ENCODE data around the gene HDAC11. TPM values are rescaled to one million over a fixed set of nuclear protein-coding genes. Genes with fewer than 3 reads are reported as not detected.
A peak's percentile ranks its signal among the peaks of the same experiment; 100 is the strongest.

Gene HDAC11
- total and polyA plus RNA-seq, 9 of the 15 experiments (the other 6 are each of a cell fraction or from before 2014, with no cell fraction given): 0.60 to 6.0 (median 4.5) TPM

GRCh38 chr3:13501056-13501455 is 20.9 kb downstream of the HDAC11 start:
- no peak for TF ChIP-seq POLR3A (IDR thresholded peaks at IDR 0.05; ENCODE audit: borderline replicate concordance, extremely low read depth, insufficient read depth, insufficient read length)
- TF ChIP-seq DEAF1 (CRISPR knock-in tag; IDR thresholded peaks at IDR 0.05): no peak
- H3K4me2 ChIP-seq (ENCODE audit: insufficient read depth, low read length): no peak overlapping the region
- DNase-seq (ENCODE audit: extremely low read depth in 1 of 4, low spot score in 3 of 4) (no peak), FAIRE-seq (no peak), ATAC-seq (no peak)
- H3K9me1 ChIP-seq (ENCODE audit: control insufficient read depth, insufficient read depth, low read length): no peaks in the 10 kb centered on the region
- H4K20me1 ChIP-seq (replicated peaks; ENCODE audit: control insufficient read depth, insufficient read depth, low read length): peaks cover 10% of the 10 kb centered on the region
- intact Hi-C loops (cut with micrococcal nuclease) (no loop called here), in situ Hi-C loops (cut with MboI) (no loop called here)
- CTCF ChIA-PET (ENCODE audit: low intra/inter-chr PET ratio): interaction anchor here (2.8 to 3.0 kb wide), 2 partner anchors 147 to 149 kb away, joined by 13 to 16 read pairs; no protein-coding TSS in a partner anchor
- no peak overlapping the region for H3K27ac ChIP-seq (ENCODE audit: extremely low read depth, low read depth, low read length)
- BruUV-seq (replicated peaks): no TSS peak
- 17% methylated on average over 4 of the region's 4 CpGs for WGBS (ENCODE audit: insufficient coverage, low coverage, missing lambda C conversion rate)
- no peak overlapping the region for H2AFZ ChIP-seq (ENCODE audit: low read depth, low read length)
- peaks cover 0 to 7% of the 10 kb centered on the region in 2 experiments; a peak in 2 of 5 replicates for H3K27me3 ChIP-seq (ENCODE audit: control insufficient read depth in 2 of 2, insufficient read depth in 2 of 2, low read length in 2 of 2)
- no peaks in the 10 kb centered on the region for H3K9me3 ChIP-seq (replicated peaks; ENCODE audit: control insufficient read depth, insufficient read depth, low read depth, low read length)
- no peak overlapping the region for H3K9ac ChIP-seq (ENCODE audit: insufficient read depth in 1 of 2, low read depth in 2 of 2, low read length in 2 of 2)
- no peak overlapping the region for H3K4me3 ChIP-seq
- POLR2A ChIA-PET: no interaction called here
- no peaks in the 10 kb centered on the region for H3K79me2 ChIP-seq (ENCODE audit: control insufficient read depth, insufficient read depth, low read length)
- no peaks in the 10 kb centered on the region for H3K36me3 ChIP-seq (ENCODE audit: control insufficient read depth, insufficient read depth, low read length)
- peaks cover 0 to 15% of the 10 kb centered on the region in 2 experiments; a peak in 2 of 5 replicates for H3K4me1 ChIP-seq (replicated peaks in 1 of 2; ENCODE audit: control insufficient read depth in 2 of 2, insufficient read depth in 2 of 2, low read length in 2 of 2)

GRCh38 chr3:13501521-13501920 is 21.4 kb downstream of the HDAC11 start:
- Histone ChIP-seq H3K9me3 (replicated peaks; ENCODE audit: control insufficient read depth, insufficient read depth, low read depth, low read length) (no peaks in the 10 kb centered on the region), H3K9ac (ENCODE audit: insufficient read depth in 1 of 2, low read depth in 2 of 2, low read length in 2 of 2) (no peak overlapping the region), H3K27me3 (ENCODE audit: control insufficient read depth in 2 of 2, insufficient read depth in 2 of 2, low read length in 2 of 2) (peaks cover 0 to 7% of the 10 kb centered on the region in 2 experiments; a peak in 2 of 5 replicates), H3K4me2 (ENCODE audit: insufficient read depth, low read length) (no peak overlapping the region), H3K27ac (ENCODE audit: extremely low read depth, low read depth, low read length) (no peak overlapping the region), H4K20me1 (replicated peaks; ENCODE audit: control insufficient read depth, insufficient read depth, low read length) (peaks cover 5% of the 10 kb centered on the region), H3K79me2 (ENCODE audit: control insufficient read depth, insufficient read depth, low read length) (no peaks in the 10 kb centered on the region), H3K4me3 (no peak overlapping the region), H3K36me3 (ENCODE audit: control insufficient read depth, insufficient read depth, low read length) (no peaks in the 10 kb centered on the region), H3K9me1 (ENCODE audit: control insufficient read depth, insufficient read depth, low read length) (no peaks in the 10 kb centered on the region), H3K4me1 (replicated peaks in 1 of 2; ENCODE audit: control insufficient read depth in 2 of 2, insufficient read depth in 2 of 2, low read length in 2 of 2) (peaks cover 0 to 15% of the 10 kb centered on the region in 2 experiments; a peak in 2 of 5 replicates), H2AFZ (ENCODE audit: low read depth, low read length) (no peak overlapping the region)
- ChIA-PET CTCF (ENCODE audit: low intra/inter-chr PET ratio) (interaction anchor here (0.9 kb wide), 1 partner anchor 145 kb away, joined by 3 read pairs; no protein-coding TSS in a partner anchor), POLR2A (no interaction called here)
- intact Hi-C loops (cut with micrococcal nuclease) (no loop called here), in situ Hi-C loops (cut with MboI) (no loop called here)
- BruUV-seq (replicated peaks): no TSS peak
- ATAC-seq: no peak
- no peak for FAIRE-seq
- no peak for DNase-seq (ENCODE audit: extremely low read depth in 1 of 4, low spot score in 3 of 4)
- TF ChIP-seq TFAP4 (CRISPR knock-in tag; IDR thresholded peaks at IDR 0.05; ENCODE audit: borderline replicate concordance) (no peak), ZNF282 (CRISPR knock-in tag; IDR thresholded peaks at IDR 0.05) (no peak), ZFP36 (IDR thresholded peaks at IDR 0.05; ENCODE audit: low read depth, low read length, partially characterized antibody) (peak; percentile 93), ZBTB33 (CRISPR knock-in tag; IDR thresholded peaks at IDR 0.05) (no peak), NR2C1 (IDR thresholded peaks at IDR 0.05) (no peak), NR2C1 (tag; IDR thresholded peaks at IDR 0.05) (peak; percentile 59), ZBTB5 (IDR thresholded peaks at IDR 0.05) (no peak)
- WGBS (ENCODE audit: insufficient coverage, low coverage, missing lambda C conversion rate): 34% methylated on average over 4 of the region's 4 CpGs

Data from K562 (cell line).